ENCODE measurements around the gene OLA1.
A peak's percentile ranks its signal among the peaks of the same experiment; 100 is the strongest.

Gene OLA1

GRCh38 chr2:174083843-174084458 is 164.4 kb downstream of the OLA1 start:
- no peak overlapping the region for H3K4me3 ChIP-seq (replicated peaks; ENCODE audit: insufficient read depth, low read length)
- no peak overlapping the region for H3K27ac ChIP-seq (replicated peaks)
- no peak for DNase-seq (ENCODE audit: low read depth in 1 of 2, low spot score in 1 of 2)
- no peaks in the 10 kb centered on the region for H3K27me3 ChIP-seq (ENCODE audit: insufficient read depth, poor library complexity, severe bottlenecking)
- TF ChIP-seq SPI1 (IDR thresholded peaks at IDR 0.05; ENCODE audit: borderline replicate concordance, low read depth) (no peak), GABPA (IDR thresholded peaks at IDR 0.05; ENCODE audit: low read depth) (no peak), POLR2AphosphoS5 (IDR thresholded peaks at IDR 0.05; ENCODE audit: low read depth) (no peak), CTCF (IDR thresholded peaks at IDR 0.05; ENCODE audit: insufficient read depth, low read length) (no peak)
- TF ChIP-seq, protein P1, sequence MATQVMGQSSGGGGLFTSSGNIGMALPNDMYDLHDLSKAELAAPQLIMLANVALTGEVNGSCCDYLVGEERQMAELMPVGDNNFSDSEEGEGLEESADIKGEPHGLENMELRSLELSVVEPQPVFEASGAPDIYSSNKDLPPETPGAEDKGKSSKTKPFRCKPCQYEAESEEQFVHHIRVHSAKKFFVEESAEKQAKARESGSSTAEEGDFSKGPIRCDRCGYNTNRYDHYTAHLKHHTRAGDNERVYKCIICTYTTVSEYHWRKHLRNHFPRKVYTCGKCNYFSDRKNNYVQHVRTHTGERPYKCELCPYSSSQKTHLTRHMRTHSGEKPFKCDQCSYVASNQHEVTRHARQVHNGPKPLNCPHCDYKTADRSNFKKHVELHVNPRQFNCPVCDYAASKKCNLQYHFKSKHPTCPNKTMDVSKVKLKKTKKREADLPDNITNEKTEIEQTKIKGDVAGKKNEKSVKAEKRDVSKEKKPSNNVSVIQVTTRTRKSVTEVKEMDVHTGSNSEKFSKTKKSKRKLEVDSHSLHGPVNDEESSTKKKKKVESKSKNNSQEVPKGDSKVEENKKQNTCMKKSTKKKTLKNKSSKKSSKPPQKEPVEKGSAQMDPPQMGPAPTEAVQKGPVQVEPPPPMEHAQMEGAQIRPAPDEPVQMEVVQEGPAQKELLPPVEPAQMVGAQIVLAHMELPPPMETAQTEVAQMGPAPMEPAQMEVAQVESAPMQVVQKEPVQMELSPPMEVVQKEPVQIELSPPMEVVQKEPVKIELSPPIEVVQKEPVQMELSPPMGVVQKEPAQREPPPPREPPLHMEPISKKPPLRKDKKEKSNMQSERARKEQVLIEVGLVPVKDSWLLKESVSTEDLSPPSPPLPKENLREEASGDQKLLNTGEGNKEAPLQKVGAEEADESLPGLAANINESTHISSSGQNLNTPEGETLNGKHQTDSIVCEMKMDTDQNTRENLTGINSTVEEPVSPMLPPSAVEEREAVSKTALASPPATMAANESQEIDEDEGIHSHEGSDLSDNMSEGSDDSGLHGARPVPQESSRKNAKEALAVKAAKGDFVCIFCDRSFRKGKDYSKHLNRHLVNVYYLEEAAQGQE (IDR thresholded peaks at IDR 0.05; ENCODE audit: insufficient replicate concordance, low read depth): no peak

DNA sequence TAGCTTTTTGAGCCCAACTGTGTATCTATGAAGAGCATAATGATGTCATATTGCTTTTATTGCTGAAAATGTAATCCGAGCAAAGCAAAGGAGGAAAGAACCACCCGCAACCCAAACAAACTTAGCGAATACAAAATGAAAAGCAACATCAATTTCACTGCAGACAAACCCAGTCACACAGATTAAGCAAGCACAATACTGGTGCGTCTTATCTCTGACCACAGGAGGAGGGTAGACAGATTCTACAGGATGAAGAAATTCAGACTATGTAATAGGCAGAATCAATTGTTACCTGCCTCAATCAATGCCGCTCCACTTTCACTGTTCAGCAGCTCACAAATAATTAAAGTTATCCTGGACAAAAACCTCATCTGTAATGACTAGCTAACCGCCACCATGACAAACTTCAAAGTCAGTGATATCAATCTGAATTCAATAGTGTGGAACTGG is 167.6 kb downstream of the OLA1 start:
- no peak overlapping the region for H3K4me3 ChIP-seq (replicated peaks; ENCODE audit: insufficient read depth, low read length)
- TF ChIP-seq SPI1 (IDR thresholded peaks at IDR 0.05; ENCODE audit: borderline replicate concordance, low read depth): no peak
- TF ChIP-seq CTCF (IDR thresholded peaks at IDR 0.05; ENCODE audit: insufficient read depth, low read length): no peak
- TF ChIP-seq GABPA (IDR thresholded peaks at IDR 0.05; ENCODE audit: low read depth): no peak
- TF ChIP-seq POLR2AphosphoS5 (IDR thresholded peaks at IDR 0.05; ENCODE audit: low read depth): no peak
- TF ChIP-seq, protein P1 (IDR thresholded peaks at IDR 0.05; ENCODE audit: insufficient replicate concordance, low read depth): no peak
- no peak overlapping the region for H3K27ac ChIP-seq (replicated peaks)
- DNase-seq (ENCODE audit: low read depth in 1 of 2, low spot score in 1 of 2): no peak
- H3K27me3 ChIP-seq (ENCODE audit: insufficient read depth, poor library complexity, severe bottlenecking): no peaks in the 10 kb centered on the region

- DNase-seq (ENCODE audit: low read depth in 1 of 2, low spot score in 1 of 2): no peak
- TF ChIP-seq CTCF (IDR thresholded peaks at IDR 0.05; ENCODE audit: insufficient read depth, low read length) (peak; percentile 10), GABPA (IDR thresholded peaks at IDR 0.05; ENCODE audit: low read depth) (no peak), POLR2AphosphoS5 (IDR thresholded peaks at IDR 0.05; ENCODE audit: low read depth) (no peak)
- H3K4me3 ChIP-seq (replicated peaks; ENCODE audit: insufficient read depth, low read length): no peak overlapping the region
- no peaks in the 10 kb centered on the region for H3K27me3 ChIP-seq (ENCODE audit: insufficient read depth, poor library complexity, severe bottlenecking)
- H3K27ac ChIP-seq (replicated peaks): no peak overlapping the region
Measured at GRCh38 chr2:174078275-174078674, 170.1 kb downstream of the OLA1 start.

- DNase-seq (ENCODE audit: low read depth in 1 of 2, low spot score in 1 of 2): no peak
- no peak for TF ChIP-seq CTCF (IDR thresholded peaks at IDR 0.05; ENCODE audit: insufficient read depth, low read length)
- TF ChIP-seq GABPA (IDR thresholded peaks at IDR 0.05; ENCODE audit: low read depth): no peak
- TF ChIP-seq SPI1 (IDR thresholded peaks at IDR 0.05; ENCODE audit: borderline replicate concordance, low read depth): no peak
- TF ChIP-seq POLR2AphosphoS5 (IDR thresholded peaks at IDR 0.05; ENCODE audit: low read depth): no peak
- TF ChIP-seq, protein P1 (IDR thresholded peaks at IDR 0.05; ENCODE audit: insufficient replicate concordance, low read depth): no peak
- H3K27ac ChIP-seq (replicated peaks): no peak overlapping the region
- no peaks in the 10 kb centered on the region for H3K27me3 ChIP-seq (ENCODE audit: insufficient read depth, poor library complexity, severe bottlenecking)
- no peak overlapping the region for H3K4me3 ChIP-seq (replicated peaks; ENCODE audit: insufficient read depth, low read length)
Measured at GRCh38 chr2:174076975-174077374, 171.4 kb downstream of the OLA1 start.
